H1 (cell line): ENCODE data around the gene GABARAPL1. TPM values are rescaled to one million over a fixed set of nuclear protein-coding genes. Genes with fewer than 3 reads are reported as not detected.

ENCODE experiments used
- CTCF ChIA-PET: fragments of 300-600 bp; sonication (Branson Sonifier 250); formaldehyde crosslinking; loops from one replicate; lab custom pipeline; 2021; ENCODE audit not compliant: partially characterized antibody; lab: Charles Lee
- POLR2A ChIA-PET: fragments of 300-600 bp; sonication (Branson Sonifier 250); formaldehyde crosslinking; loops from one replicate; lab custom pipeline; 2021; ENCODE audit warnings: inconsistent platforms; ENCODE audit not compliant: partially characterized antibody; lab: Charles Lee
- DNase-seq, 2 experiments: peaks; one replicate each; pipeline versions ENCODE4 v3.0.0 to v3.0.0-alpha.2; 2010 to 2022; ENCODE audit warnings: low spot score in 2 of 2, low read depth in 1 of 2, mixed read lengths in 1 of 2
- FAIRE-seq: peaks from 2 replicates; lab custom pipeline; 2011; peaks lifted over from hg19 to GRCh38; lab: Jason Lieb, UNC
- H2AFZ ChIP-seq: 2 replicates; pipeline ENCODE4 v1.8.1; 2012; ENCODE audit warnings: low read length, inconsistent platforms
- H2AK5ac ChIP-seq: 2 replicates; pipeline ENCODE4 v1.6.1; 2013; ENCODE audit warnings: low read depth, low read length
- H2BK120ac ChIP-seq: replicated peaks from 2 replicates; pipeline ENCODE3; 2013; ENCODE audit warnings: low read depth, low read length, inconsistent platforms
- H2BK12ac ChIP-seq: 2 replicates; pipeline ENCODE4 v1.6.1; 2013; ENCODE audit warnings: low read depth, low read length
- H2BK15ac ChIP-seq: 2 replicates; pipeline ENCODE4 v1.6.1; 2013; ENCODE audit warnings: low read length
- H2BK20ac ChIP-seq: 2 replicates; pipeline ENCODE4 v1.6.1; 2013; ENCODE audit warnings: low read length
- H2BK5ac ChIP-seq: 2 replicates; pipeline ENCODE4 v1.6.1; 2013; ENCODE audit warnings: low read depth, low read length
- H3K14ac ChIP-seq: 2 replicates; pipeline ENCODE4 v1.6.1; 2013; ENCODE audit warnings: inconsistent platforms; ENCODE audit not compliant: insufficient read length
- H3K18ac ChIP-seq: 2 replicates; pipeline ENCODE4 v1.6.1; 2013; ENCODE audit warnings: low read length; ENCODE audit errors: extremely low read depth
- H3K23ac ChIP-seq: 2 replicates; pipeline ENCODE4 v1.6.1; 2013; ENCODE audit warnings: inconsistent platforms; ENCODE audit not compliant: insufficient read length
- H3K23me2 ChIP-seq: 2 replicates; pipeline ENCODE4 v1.6.1; 2013; ENCODE audit warnings: low read depth, low read length
- H3K27ac ChIP-seq: 2 replicates; pipeline ENCODE4 v1.6.1; 2011; ENCODE audit warnings: low read depth, low read length, inconsistent platforms
- H3K27me3 ChIP-seq, 4 experiments: replicated peaks in 1 of 4; 1 replicate in 1 of 4; 2 replicates in 3 of 4; pipeline versions ENCODE4 v1.6.1 to v1.8.1; 2011 to 2013; ENCODE audit warnings: low read length in 3 of 4, mild to moderate bottlenecking in 3 of 4, inconsistent platforms in 2 of 4, mixed read lengths in 2 of 4, moderate library complexity in 1 of 4; ENCODE audit not compliant: control insufficient read depth in 3 of 4, insufficient read depth in 3 of 4; ENCODE audit errors: extremely low read depth in 1 of 4
- H3K36me3 ChIP-seq, 4 experiments: 2 replicates each; pipeline versions ENCODE4 v1.6.1 to v1.8.1; 2011 to 2013; ENCODE audit warnings: mild to moderate bottlenecking in 4 of 4, low read length in 3 of 4, moderate library complexity in 2 of 4, control low read depth in 1 of 4, inconsistent platforms in 1 of 4; ENCODE audit not compliant: insufficient read depth in 4 of 4, control insufficient read depth in 2 of 4
- H3K4ac ChIP-seq: replicated peaks from 2 replicates; pipeline ENCODE3; 2013; ENCODE audit warnings: low read length, low read depth, mixed read lengths, inconsistent platforms; ENCODE audit not compliant: insufficient read length
- H3K4me1 ChIP-seq, 4 experiments: replicated peaks in 1 of 4; 1 replicate in 1 of 4; 2 replicates in 3 of 4; pipeline versions ENCODE4 v1.6.1 to v1.8.1; 2011 to 2013; ENCODE audit warnings: low read length in 3 of 4, inconsistent platforms in 2 of 4, mixed read lengths in 1 of 4; ENCODE audit not compliant: insufficient read depth in 4 of 4, control insufficient read depth in 3 of 4
- H3K4me2 ChIP-seq, 2 experiments: 2 replicates each; pipeline versions ENCODE4 v1.6.1 to v1.8.1; 2011 to 2013; ENCODE audit warnings: low read depth in 2 of 2, low read length in 2 of 2, control low read depth in 1 of 2, inconsistent platforms in 1 of 2, mild to moderate bottlenecking in 1 of 2; ENCODE audit not compliant: insufficient read depth in 1 of 2
- H3K4me3 ChIP-seq, 4 experiments: fragments of 200-600, 300-600 bp in 1 of 4; sonication (generic), shearing (Covaris generic), sonication (Bioruptor Twin) in 1 of 4; 2 replicates each; pipeline versions ENCODE4 v1.5.1 to v1.8.1; 2011 to 2016; ENCODE audit warnings: low read length in 4 of 4, low read depth in 3 of 4, control low read depth in 2 of 4, inconsistent platforms in 2 of 4, mild to moderate bottlenecking in 2 of 4, mixed read lengths in 1 of 4, moderate library complexity in 1 of 4; ENCODE audit not compliant: insufficient read depth in 2 of 4; ENCODE audit errors: extremely low read depth in 1 of 4
- H3K56ac ChIP-seq: replicated peaks from 2 replicates; pipeline ENCODE3; 2013; ENCODE audit warnings: low read depth, mild to moderate bottlenecking, mixed read lengths, low read length, inconsistent platforms; ENCODE audit not compliant: insufficient read length
- H3K79me1 ChIP-seq: 2 replicates; pipeline ENCODE4 v1.6.1; 2013; ENCODE audit warnings: low read depth, low read length, control low read depth
- H3K79me2 ChIP-seq, 2 experiments: 2 replicates each; pipeline versions ENCODE4 v1.6.1 to v1.8.1; 2012 to 2013; ENCODE audit warnings: low read length in 2 of 2, mild to moderate bottlenecking in 2 of 2, inconsistent platforms in 1 of 2; ENCODE audit not compliant: insufficient read depth in 2 of 2, control insufficient read depth in 1 of 2
- H3K9ac ChIP-seq, 4 experiments: replicated peaks in 1 of 4; 1 replicate in 1 of 4; 2 replicates in 3 of 4; pipeline versions ENCODE4 v1.6.1 to v1.8.1; 2011 to 2013; ENCODE audit warnings: low read depth in 3 of 4, low read length in 3 of 4, control low read depth in 2 of 4, mild to moderate bottlenecking in 2 of 4, moderate library complexity in 2 of 4, inconsistent platforms in 1 of 4; ENCODE audit errors: extremely low read depth in 1 of 4
- H3K9me3 ChIP-seq, 2 experiments: 2 replicates each; pipeline versions ENCODE4 v1.6.1 to v1.8.1; 2012 to 2013; ENCODE audit warnings: mild to moderate bottlenecking in 2 of 2, moderate library complexity in 2 of 2, control low read depth in 1 of 2, inconsistent platforms in 1 of 2, low read depth in 1 of 2, low read length in 1 of 2, mixed read lengths in 1 of 2; ENCODE audit not compliant: insufficient read depth in 2 of 2
- H4K20me1 ChIP-seq, 2 experiments: replicated peaks in 1 of 2; 2 replicates each; pipeline versions ENCODE3 to v1.8.1; 2011 to 2013; ENCODE audit warnings: inconsistent platforms in 2 of 2, low read length in 2 of 2, mild to moderate bottlenecking in 1 of 2; ENCODE audit not compliant: insufficient read depth in 2 of 2, control insufficient read depth in 1 of 2
- H4K5ac ChIP-seq: 2 replicates; pipeline ENCODE4 v1.6.1; 2013; ENCODE audit warnings: low read length, low read depth, mixed read lengths, inconsistent platforms; ENCODE audit not compliant: insufficient read length
- H4K8ac ChIP-seq: 2 replicates; pipeline ENCODE4 v1.8.0; 2013; ENCODE audit warnings: mild to moderate bottlenecking, moderate library complexity, low read length, inconsistent platforms; ENCODE audit not compliant: insufficient read depth; ENCODE audit errors: extremely low read depth
- H4K91ac ChIP-seq: replicated peaks from 2 replicates; pipeline ENCODE3; 2013; ENCODE audit warnings: low read length, mixed read lengths, inconsistent platforms; ENCODE audit not compliant: insufficient read length
- BACH1 ChIP-seq: IDR thresholded peaks from 2 replicates; pipeline ENCODE4 v1.6.1; 2012; ENCODE audit warnings: low read length, improper control_type of control experiment
- GABPA ChIP-seq: IDR thresholded peaks from 2 replicates; pipeline ENCODE4 v1.6.1; 2011; ENCODE audit warnings: mild to moderate bottlenecking, low read length, moderate library complexity, borderline replicate concordance; ENCODE audit not compliant: insufficient read depth
- PHF8 ChIP-seq: fragments of 200-600 bp; sonication (generic); conservative IDR thresholded peaks from 2 replicates; pipeline ENCODE4 v1.7.1; 2012; ENCODE audit warnings: low read depth, mild to moderate bottlenecking, inconsistent platforms, low read length, moderate library complexity
- RAD21 ChIP-seq, 2 experiments: IDR thresholded peaks in 1 of 2; conservative IDR thresholded peaks in 1 of 2; 2 replicates each; pipeline ENCODE4 v1.6.1; 2011; ENCODE audit warnings: low read depth in 2 of 2, low read length in 2 of 2, improper control_type of control experiment in 1 of 2, inconsistent platforms in 1 of 2, mild to moderate bottlenecking in 1 of 2, moderate library complexity in 1 of 2
- YY1 ChIP-seq: IDR thresholded peaks from 2 replicates; pipeline ENCODE4 v1.6.1; 2011; ENCODE audit warnings: low read depth, mild to moderate bottlenecking, low read length
- WGBS, 2 experiments: shearing (Covaris generic) in 1 of 2; methylation state at CpG; one replicate each; pipeline versions ENCODE4 v1.1.6 to v1.1.7; 2013 to 2015; ENCODE audit warnings: low lambda C conversion rate in 2 of 2, mixed read lengths in 2 of 2, inconsistent platforms in 1 of 2, low coverage in 1 of 2, missing lambda C conversion rate in 1 of 2; ENCODE audit not compliant: insufficient replicate concordance in 2 of 2, insufficient coverage in 1 of 2, insufficient read length in 1 of 2; ENCODE audit errors: extremely low coverage in 1 of 2, missing lambda C conversion rate in 1 of 2; 5-methylcytosine and 5-hydroxymethylcytosine counted together
- polyA plus RNA-seq, 7 experiments: library from polyadenylated mRNA; depleted of rRNA in 3 of 7; stranded (reverse) in 5 of 7; unstranded in 2 of 7; fragments of >200 nt in 5 of 7; fragments of 200-250 nt in 2 of 7; gene quantifications; 1 replicate in 5 of 7; 2 replicates in 1 of 7; 4 replicates in 1 of 7; pipeline versions ENCODE4 v1.2.1 to v1.2.3, GENCODE V29; 2011 to 2013; ENCODE audit warnings: missing spikeins in 2 of 7, mixed read lengths in 2 of 7
- total RNA-seq: library from RNA; stranded (reverse); fragmentation: NEBNext Ultra II Directional; extraction: Animal tissue kit (Norgen Biotek cat#: 25700); gene quantifications from 2 replicates; pipeline ENCODE4 v1.2.1, GENCODE V29; 2021

Gene GABARAPL1
- total and polyA plus RNA-seq, 2 of the 8 experiments (the other 6 are each of a cell fraction or from before 2014, with no cell fraction given), result 56.1 to 87.9 TPM

DNA sequence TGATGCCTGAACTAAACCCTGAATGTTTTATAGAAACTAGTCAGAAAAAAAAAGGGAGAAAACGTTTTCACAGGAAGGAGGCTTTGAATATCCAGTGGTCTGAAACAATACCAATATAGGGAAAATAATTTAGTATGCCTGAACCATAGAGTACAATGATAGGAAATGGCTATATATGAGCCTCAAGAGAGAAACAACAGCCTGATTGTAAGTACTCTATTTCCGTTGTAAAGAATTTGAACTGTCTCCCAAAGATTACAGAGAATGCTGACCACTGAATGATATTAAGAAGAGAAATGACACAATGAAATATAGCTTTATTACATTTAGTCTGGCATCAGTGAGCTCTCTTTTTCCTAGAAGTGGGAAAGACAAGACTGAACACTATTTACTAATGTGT is 5.5 kb upstream of the GABARAPL1 start:
- H4K20me1 ChIP-seq, result no peaks in the 10 kb centered on the region
- no peak for TF ChIP-seq PHF8
- TF ChIP-seq GABPA, result no peak
- no peak for TF ChIP-seq RAD21 (IDR thresholded peaks at IDR 0.05 in 1 of 2, conservative IDR thresholded peaks at IDR 0.05 in 1 of 2; ENCODE audit: low read depth in 2 of 2, low read length in 2 of 2)
- TF ChIP-seq YY1, result no peak
- no peak for TF ChIP-seq BACH1
- no peak overlapping the region for H3K14ac ChIP-seq
- H2BK5ac ChIP-seq, result no peak overlapping the region
- H2BK15ac ChIP-seq, result no peak overlapping the region
- H3K23me2 ChIP-seq, result no peaks in the 10 kb centered on the region
- H2AFZ ChIP-seq, result no peak overlapping the region
- no peak overlapping the region for H3K4ac ChIP-seq
- H4K5ac ChIP-seq, result no peak overlapping the region
- no peaks in the 10 kb centered on the region for H3K27me3 ChIP-seq
- H2BK120ac ChIP-seq, result no peak overlapping the region
- FAIRE-seq, result no peak
- H3K9ac ChIP-seq, result no peak overlapping the region
- H3K4me3 ChIP-seq, result no peak overlapping the region
- H2BK20ac ChIP-seq, result no peak overlapping the region
- H3K27ac ChIP-seq, result no peak overlapping the region
- no peaks in the 10 kb centered on the region for H3K9me3 ChIP-seq
- no peak overlapping the region for H3K23ac ChIP-seq
- no peak overlapping the region for H3K56ac ChIP-seq
- H3K18ac ChIP-seq, result no peak overlapping the region
- H3K36me3 ChIP-seq, result no peaks in the 10 kb centered on the region
- no peak overlapping the region for H2BK12ac ChIP-seq
- no peaks in the 10 kb centered on the region for H3K79me2 ChIP-seq
- POLR2A ChIA-PET, result no interaction called here
- CTCF ChIA-PET, result interaction anchor here (0.6 kb wide), 1 partner anchor 19 kb away, joined by 3 read pairs; no protein-coding TSS in a partner anchor
- no peak overlapping the region for H2AK5ac ChIP-seq
- peaks cover 0 to 3% (median 0%) of the 10 kb centered on the region in 4 experiments; a peak in 1 of 7 replicates for H3K4me1 ChIP-seq
- H4K91ac ChIP-seq, result no peak overlapping the region
- no peak overlapping the region for H4K8ac ChIP-seq
- WGBS, 2 experiments, result 63% methylated on average over 2 of the region's 2 CpGs; no CpG with 5 or more reads in 1 of the 2 experiments
- H3K79me1 ChIP-seq, result no peaks in the 10 kb centered on the region
- DNase-seq, result no peak
- H3K4me2 ChIP-seq, result no peak overlapping the region
